ENCODE data around the gene PRKG1. TPM values are rescaled to one million over a fixed set of nuclear protein-coding genes. Genes with fewer than 3 reads are reported as not detected.

Gene PRKG1
- total and polyA plus RNA-seq, 2 of the 8 experiments (the other 6 are each of a cell fraction or from before 2014, with no cell fraction given): 4.2 to 15.2 TPM

GRCh38 chr10:51073453-51074237 is 642 bp upstream of the PRKG1 start (continued):
- TF ChIP-seq PHF8 (conservative IDR thresholded peaks at IDR 0.05; ENCODE audit: low read depth, low read length): no peak
- TF ChIP-seq POLR2A (IDR thresholded peaks at IDR 0.05; ENCODE audit: control extremely low read depth in 1 of 2, low read depth in 2 of 2, low read length in 2 of 2): no peak
- TF ChIP-seq ZNF274 (IDR thresholded peaks at IDR 0.05; ENCODE audit: borderline replicate concordance, extremely low read depth, low read length): no peak
- 0 out of 2 replicates have a peak, but pooled peaks have one; percentile 3 for TF ChIP-seq MAX (IDR thresholded peaks at IDR 0.05)
- TF ChIP-seq GTF2F1 (IDR thresholded peaks at IDR 0.05; ENCODE audit: borderline replicate concordance, low read depth, low read length): no peak

All from H1 (cell line).